ENCODE data around the gene GLI1. TPM values are rescaled to one million over a fixed set of nuclear protein-coding genes. Genes with fewer than 3 reads are reported as not detected.

Gene GLI1
- total RNA-seq, 1 experiment from 2014 or later, result 25.8 TPM

- Histone ChIP-seq H4K8ac (replicated peaks; ENCODE audit: insufficient read length, low read depth, low read length) (no peak overlapping the region), H2BK15ac (ENCODE audit: low read depth, low read length) (no peak overlapping the region), H3K79me1 (ENCODE audit: insufficient read depth, low read depth, low read length, poor library complexity, severe bottlenecking) (no peaks in the 10 kb centered on the region), H3K23ac (ENCODE audit: insufficient read length, low read depth, low read length) (no peak overlapping the region), H2BK5ac (ENCODE audit: insufficient read length, low read length) (no peak overlapping the region), H2AK5ac (ENCODE audit: insufficient read length, low read length) (no peak overlapping the region), H4K20me1 (ENCODE audit: control insufficient read depth, insufficient read depth, insufficient read length) (no peaks in the 10 kb centered on the region), H3K27ac (ENCODE audit: insufficient read length, low read depth, low read length) (no peak overlapping the region), H2BK120ac (ENCODE audit: low read depth, low read length, poor library complexity, severe bottlenecking) (no peak overlapping the region), H3K4me2 (ENCODE audit: insufficient read depth, insufficient read length, low read length) (peak overlapping the region; percentile 84), H4K91ac (ENCODE audit: insufficient read length, low read depth, low read length) (no peak overlapping the region), H3K4ac (ENCODE audit: low read depth, low read length) (no peak overlapping the region), H3K4me1 (ENCODE audit: insufficient read depth, low read length) (no peaks in the 10 kb centered on the region; the same call in 1 of the 2 replicates), H2BK20ac (ENCODE audit: low read depth, low read length, poor library complexity, severe bottlenecking) (no peak overlapping the region), H3T11ph (ENCODE audit: low read length) (no peak overlapping the region), H2AFZ (ENCODE audit: low read length) (no peak overlapping the region), H3K79me2 (ENCODE audit: insufficient read depth, low read length) (no peaks in the 10 kb centered on the region), H3K9ac (ENCODE audit: extremely low read depth, insufficient read length, low read length) (no peak overlapping the region), H3K56ac (ENCODE audit: insufficient read length, low read depth, low read length) (no peak overlapping the region), H2BK12ac (ENCODE audit: insufficient read length, low read depth, low read length) (no peak overlapping the region), H3K18ac (ENCODE audit: insufficient read length, low read depth, low read length) (peak overlapping the region; percentile 71), H3K14ac (ENCODE audit: insufficient read depth, low read length) (peak overlapping the region; percentile 55; the same call in 1 of the 2 replicates), H4K5ac (ENCODE audit: insufficient read length, low read depth, low read length) (no peak overlapping the region), H3K27me3 (ENCODE audit: insufficient read depth, low read length) (no peaks in the 10 kb centered on the region), H3K23me2 (ENCODE audit: insufficient read length, low read depth, low read length, poor library complexity, severe bottlenecking) (peaks cover 34% of the 10 kb centered on the region), H3K9me3 (ENCODE audit: control insufficient read depth, low read depth, low read length) (no peaks in the 10 kb centered on the region)
- Mint-ChIP-seq H3K36me3 (ENCODE audit: insufficient read depth in 1 of 3, low read depth in 3 of 3) (no peaks in the 10 kb centered on the region; a peak in 2 of 7 replicates), H3K27ac (peak overlapping the region; percentile 55 to 86 (median 83); a peak in 5 of 7 replicates), H3K4me1 (peaks cover 46 to 59% of the 10 kb centered on the region in 2 experiments), H3K4me3 (peak overlapping the region; percentile 69 to 84), H3K9me3 (no peaks in the 10 kb centered on the region), H3K27me3 (ENCODE audit: low read depth) (peaks cover 4% of the 10 kb centered on the region)
- WGBS (ENCODE audit: extremely low coverage, insufficient read length, low lambda C conversion rate), result no CpG with 5 or more reads among the region's 15 CpGs
- TF ChIP-seq CTCF (conservative IDR thresholded peaks at IDR 0.05), result peak; percentile 79
- DNase-seq, result peak; percentile 92
These were observed 3.4 kb upstream of the GLI1 start for GRCh38 chr12:57456145-57456700.

Data from H9 (cell line).